Prostate gland (tissue), 2 donors: ENCODE results near the gene TSEN34.

Experiments used
- POLR2A ChIP-seq: fragments of 450-650 bp; IDR thresholded peaks from one replicate; pipeline ENCODE4 v1.6.1; 2016; ENCODE audit warnings: antibody characterized with exemption, mild to moderate bottlenecking
- POLR2AphosphoS5 ChIP-seq: sonication (generic); formaldehyde crosslinking; IDR thresholded peaks from one replicate; pipeline ENCODE4 v1.6.1; 2017; ENCODE audit warnings: antibody characterized with exemption
- TF ChIP-seq, protein P1 (sequence below), 4 experiments: fragments of 200-600 bp in 2 of 4; fragments of 450-650 bp in 2 of 4; sonication (generic) in 2 of 4; IDR thresholded peaks; 1 replicate in 3 of 4; 2 replicates in 1 of 4; pipeline ENCODE4 v1.5.1; 2016 to 2019; ENCODE audit warnings: antibody characterized with exemption in 4 of 4, mild to moderate bottlenecking in 2 of 4, moderate library complexity in 2 of 4

DNA sequence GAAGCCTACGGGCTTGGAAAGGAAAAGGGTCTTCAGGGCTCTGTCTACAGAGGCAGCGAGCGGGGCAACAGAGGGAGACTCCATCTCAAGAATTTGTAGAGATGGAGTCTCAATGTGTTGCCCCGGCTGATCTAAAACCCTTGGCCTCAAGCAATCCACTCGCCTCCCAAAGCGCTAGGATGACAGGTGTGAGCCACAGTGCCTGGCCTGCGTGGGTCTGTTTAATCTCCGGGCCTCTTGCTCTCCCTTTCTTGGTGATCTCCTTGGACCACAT lies 17.6 kb downstream of the TSEN34 start:
- TF ChIP-seq, protein P1, sequence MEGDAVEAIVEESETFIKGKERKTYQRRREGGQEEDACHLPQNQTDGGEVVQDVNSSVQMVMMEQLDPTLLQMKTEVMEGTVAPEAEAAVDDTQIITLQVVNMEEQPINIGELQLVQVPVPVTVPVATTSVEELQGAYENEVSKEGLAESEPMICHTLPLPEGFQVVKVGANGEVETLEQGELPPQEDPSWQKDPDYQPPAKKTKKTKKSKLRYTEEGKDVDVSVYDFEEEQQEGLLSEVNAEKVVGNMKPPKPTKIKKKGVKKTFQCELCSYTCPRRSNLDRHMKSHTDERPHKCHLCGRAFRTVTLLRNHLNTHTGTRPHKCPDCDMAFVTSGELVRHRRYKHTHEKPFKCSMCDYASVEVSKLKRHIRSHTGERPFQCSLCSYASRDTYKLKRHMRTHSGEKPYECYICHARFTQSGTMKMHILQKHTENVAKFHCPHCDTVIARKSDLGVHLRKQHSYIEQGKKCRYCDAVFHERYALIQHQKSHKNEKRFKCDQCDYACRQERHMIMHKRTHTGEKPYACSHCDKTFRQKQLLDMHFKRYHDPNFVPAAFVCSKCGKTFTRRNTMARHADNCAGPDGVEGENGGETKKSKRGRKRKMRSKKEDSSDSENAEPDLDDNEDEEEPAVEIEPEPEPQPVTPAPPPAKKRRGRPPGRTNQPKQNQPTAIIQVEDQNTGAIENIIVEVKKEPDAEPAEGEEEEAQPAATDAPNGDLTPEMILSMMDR (IDR thresholded peaks at IDR 0.05) = no peak
- TF ChIP-seq POLR2AphosphoS5 (no peak), POLR2A (no peak)
